HG02759 (cell line): ENCODE data around the gene WDPCP.
A peak's percentile ranks its signal among the peaks of the same experiment; 100 is the strongest.
"Not testable (repeated sequence)": the region's sequence is repeated elsewhere in the genome, so short reads cannot be mapped to it uniquely, and the experiment has no call there.

ENCODE experiments used
- ATAC-seq: cut with Tn5 transposase; IDR thresholded peaks from one replicate; pipeline ENCODE4 v1.9.1; 2021; ENCODE audit warnings: mild to moderate bottlenecking, moderate library complexity; ENCODE audit not compliant: unreplicated experiment

WDPCP gene

DNA sequence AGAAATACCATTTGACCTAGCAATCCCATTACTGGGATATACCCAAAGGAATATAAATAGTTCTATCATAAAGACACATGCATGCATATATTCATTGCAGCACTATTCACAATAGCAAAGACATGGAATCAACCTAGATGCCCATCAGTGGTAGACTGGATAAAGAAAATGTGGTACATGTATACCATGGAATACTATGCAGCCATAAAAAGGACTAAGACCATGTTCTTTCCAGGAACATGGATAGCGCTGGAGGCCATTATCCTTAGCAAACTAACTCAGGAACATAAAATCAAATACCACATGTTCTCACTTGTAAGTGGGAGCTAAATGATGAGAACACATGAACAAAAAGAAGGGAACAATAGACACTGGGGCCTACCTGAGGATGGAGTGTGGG, 119.0 kb downstream of the WDPCP start:
- ATAC-seq: not testable (repeated sequence)

DNA sequence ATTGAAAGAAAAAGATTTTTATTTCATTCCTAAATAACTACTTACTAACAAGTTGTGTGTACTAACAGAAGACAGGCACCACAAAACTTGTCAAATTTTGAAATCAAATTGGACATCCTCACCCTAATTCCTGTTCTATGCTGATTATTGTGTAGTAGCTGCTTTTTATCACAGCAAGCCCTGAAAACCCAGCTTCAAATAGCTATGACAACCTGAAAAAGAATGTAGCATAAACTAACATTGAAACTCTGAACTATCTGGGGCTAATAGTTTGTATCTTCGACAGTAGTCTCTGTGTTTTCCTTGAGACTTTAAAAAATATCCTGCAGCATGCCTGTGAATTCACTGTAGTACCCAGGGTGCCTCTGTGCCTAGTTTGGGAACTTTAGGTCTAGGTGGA, 122.6 kb downstream of the WDPCP start:
- no peak for ATAC-seq

DNA sequence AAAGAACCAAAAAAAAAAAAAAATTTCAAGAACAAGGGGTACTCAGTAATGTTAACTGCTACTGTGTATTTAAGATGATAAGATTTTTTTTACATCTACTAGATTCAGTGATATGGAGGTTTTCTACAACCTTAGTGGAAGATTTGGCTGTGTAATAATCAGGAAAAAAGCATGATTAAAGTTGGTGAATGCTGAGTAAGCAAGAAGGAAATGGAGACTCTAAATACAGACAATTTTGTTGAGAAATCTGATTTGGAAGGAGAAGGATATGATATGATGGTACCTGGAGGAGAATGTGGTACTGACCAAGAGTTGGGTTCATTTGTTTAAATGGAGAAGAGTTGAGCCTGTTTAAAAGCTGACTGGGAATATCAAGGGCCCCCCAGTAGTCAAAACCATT, 125.1 kb downstream of the WDPCP start:
- ATAC-seq: no peak

DNA sequence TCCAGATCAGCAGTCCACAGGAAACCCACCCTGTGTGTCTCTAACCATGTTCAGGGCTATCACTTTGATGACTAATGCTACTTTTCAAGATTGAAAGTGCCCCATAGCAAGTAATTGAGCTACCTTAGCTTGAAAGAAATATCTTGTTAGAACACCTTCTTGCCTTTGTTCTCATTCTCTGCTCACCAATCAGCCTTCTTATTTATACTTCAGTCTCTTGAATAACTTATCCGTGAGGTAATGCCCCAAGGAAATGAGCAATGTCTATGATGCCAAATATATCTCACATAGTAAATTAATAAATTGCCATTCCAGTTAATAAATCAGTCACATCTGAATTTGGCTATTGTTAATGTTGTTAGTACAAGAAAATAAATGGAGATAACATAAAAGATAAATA, 141.6 kb downstream of the WDPCP start:
- no peak for ATAC-seq

DNA sequence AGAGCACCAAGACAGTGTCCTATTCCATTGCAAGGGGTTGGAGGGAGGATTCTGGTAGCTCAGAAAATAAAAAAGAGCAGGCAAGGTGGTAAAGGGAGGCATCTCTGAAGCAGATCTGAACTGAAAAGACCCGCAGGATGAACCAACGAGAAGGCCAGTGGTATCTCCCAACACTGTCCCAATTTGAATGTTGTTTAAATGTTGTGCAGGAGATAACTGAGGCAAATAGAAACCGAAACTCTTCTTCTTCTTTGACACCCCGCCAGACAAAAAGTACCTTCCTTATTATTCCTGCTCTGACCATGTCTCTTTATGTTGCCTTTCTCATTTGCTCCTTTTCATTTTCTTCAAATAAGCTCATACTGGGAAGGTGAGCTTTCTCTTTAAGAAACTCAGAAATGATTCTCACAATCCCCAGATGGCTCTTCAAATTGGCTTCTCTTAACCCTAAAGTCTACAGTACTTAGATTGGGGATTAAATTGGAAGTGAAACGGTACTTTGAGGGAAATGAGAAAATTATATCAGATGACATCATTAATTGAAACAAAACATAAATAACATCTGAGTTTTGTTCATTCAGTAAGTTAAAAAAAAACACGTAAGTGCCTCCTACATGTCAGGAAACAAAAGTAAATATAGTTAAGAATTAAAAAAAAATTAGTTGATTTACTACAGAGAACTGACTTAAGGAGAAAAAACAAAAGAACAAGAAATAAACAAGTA, 143.6 kb downstream of the WDPCP start:
- ATAC-seq: no peak

DNA sequence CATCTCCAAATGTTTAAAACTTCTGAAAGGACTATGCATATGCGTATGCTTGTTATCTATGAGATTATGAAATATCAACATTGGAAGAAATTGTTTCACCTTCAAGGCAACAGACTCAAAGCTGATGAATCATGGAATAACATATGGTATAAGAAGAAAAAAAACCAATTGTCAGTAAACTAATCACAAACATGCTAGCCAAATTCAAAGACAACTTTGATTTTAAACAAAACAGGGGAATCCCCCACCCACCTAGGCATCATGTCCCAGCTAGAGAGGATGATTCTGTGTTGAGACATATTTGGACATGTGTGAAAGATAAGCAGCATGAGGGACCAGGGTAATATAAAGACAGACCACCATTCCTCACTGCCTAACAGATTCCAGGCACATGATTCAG, 147.7 kb downstream of the WDPCP start:
- no peak for ATAC-seq

DNA sequence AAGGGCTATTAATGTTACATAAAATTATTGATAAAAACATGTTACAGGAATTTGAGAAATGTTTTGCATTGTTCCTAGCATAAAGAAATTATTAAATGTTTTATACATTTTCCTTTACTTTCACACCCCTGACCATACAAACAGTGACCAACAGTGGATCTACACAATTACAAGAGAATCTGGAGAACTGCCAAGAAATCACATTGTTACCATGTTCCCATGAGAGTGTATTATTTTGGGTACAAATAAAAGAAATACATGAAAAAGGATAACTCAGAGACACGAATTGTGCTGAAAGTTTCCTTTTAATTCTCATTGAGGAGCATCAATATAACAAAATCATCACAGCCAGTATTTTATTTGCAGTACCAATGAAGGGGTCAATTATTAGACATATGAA, 150.1 kb downstream of the WDPCP start:
- no peak for ATAC-seq

DNA sequence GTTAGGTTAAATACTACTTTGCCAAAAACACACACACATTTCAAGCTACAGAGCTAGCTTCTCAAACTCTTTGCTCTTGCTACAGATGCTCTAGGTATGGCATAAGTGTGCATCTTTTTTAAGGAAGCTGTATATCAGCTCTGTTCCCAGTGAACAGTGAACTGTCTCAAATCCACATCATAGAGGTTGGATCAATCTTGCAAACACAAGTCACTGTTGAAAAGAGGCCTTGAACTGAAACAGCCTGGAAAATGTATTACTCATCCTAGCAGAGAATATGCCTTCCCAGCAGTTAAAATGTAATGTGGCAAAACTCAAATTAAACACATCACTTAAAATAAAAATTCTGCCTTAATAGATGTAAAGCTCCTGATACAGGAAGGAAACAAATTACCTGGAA, 151.8 kb downstream of the WDPCP start:
- no peak for ATAC-seq

DNA sequence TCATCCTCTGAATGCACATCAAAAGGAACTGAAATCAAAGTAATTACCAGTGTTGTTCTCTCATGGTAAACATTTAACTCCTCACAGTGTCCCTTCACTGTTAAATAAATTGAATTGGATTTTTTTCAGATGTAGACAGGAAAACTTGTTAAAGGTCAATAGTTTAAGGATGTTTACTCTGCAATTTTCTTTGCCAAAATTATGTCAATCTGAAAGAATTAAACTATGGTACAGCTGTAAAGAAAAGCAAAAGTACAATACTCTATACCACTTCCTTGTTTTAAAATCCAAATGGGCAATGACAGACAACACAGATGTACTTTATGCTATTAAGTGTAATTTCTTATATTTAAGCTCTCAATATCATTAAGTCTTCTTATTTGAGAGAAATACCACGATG, 153.2 kb downstream of the WDPCP start:
- no peak for ATAC-seq

DNA sequence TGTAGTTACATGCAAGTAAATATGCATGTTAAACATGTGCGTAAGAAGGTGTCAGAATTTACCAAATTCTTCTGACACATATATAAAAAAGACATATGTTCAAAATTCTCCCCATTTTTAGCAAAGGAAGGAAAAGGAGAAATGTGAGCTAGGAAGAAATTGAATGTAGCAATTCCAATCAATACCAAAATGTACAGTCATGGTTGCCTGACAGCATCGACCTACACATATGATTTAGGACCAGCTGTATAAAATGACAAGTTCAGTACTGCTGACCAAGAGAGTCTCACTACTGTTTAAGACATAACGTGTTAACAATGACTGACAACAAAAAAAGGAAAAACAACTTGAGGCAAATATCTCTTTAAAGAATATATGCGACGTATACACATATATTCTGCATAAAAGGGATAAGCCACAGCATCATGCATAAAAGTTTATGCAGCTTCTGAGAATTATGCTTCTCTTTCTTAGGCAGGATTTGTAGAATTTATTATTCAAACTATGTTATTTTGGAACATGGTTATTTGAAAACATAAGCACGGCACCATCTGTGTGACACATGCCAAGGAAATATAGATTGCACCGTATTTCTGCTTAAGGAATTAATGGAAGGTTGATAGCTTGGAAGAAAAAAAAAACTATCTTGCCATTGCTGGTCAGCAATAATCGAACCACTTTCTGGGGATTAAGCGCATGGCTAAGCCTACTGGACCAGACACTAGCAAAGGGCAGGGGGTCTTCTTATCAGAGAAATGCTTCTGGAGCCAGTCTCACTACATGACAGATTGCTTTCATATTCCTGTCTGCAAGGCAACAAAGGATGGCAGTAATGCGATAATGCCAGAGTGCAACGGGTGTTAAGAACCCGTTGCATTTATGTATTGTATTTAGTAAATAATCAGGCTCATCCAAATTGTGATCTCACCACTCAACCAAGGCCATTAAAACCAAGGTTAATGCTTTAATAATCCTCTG, 154.0 kb downstream of the WDPCP start:
- ATAC-seq: no peak

DNA sequence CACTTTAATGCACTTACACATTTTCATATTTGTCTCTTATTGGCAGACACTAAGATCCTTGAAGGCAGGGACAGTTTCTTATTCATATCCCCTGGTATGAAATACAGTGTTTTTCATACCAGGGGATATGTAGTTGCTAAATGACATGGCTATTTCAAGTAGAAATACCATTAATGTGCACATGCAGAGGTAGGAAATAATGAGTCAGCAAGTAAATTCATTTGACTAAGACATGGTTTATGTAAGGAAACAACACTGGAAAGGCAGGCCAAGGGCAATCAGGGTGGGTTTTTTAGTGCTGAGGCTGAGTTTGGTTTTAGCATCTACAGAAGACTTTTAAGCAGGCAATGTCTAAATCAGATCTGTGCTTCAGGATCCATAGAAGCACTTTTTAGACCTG, 155.9 kb downstream of the WDPCP start:
- no peak for ATAC-seq

DNA sequence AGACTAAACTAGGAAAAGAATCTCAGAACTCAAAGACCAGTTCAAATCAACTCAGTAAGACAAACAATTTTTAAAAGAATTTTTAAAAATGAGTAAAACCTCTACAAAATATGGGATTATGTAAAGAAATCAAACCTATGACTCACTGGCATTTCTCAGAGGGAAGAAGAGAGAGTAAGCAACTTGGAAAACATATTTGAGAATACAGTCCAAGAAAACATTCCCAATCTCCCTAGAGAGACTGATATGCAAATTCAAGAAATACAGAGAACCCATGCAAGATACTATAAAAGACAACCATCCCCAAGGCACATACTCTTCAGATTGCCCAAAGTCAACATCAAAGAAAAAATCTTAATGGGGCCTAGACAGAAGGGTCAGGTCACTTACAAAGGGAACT, 162.7 kb downstream of the WDPCP start:
- no peak for ATAC-seq

DNA sequence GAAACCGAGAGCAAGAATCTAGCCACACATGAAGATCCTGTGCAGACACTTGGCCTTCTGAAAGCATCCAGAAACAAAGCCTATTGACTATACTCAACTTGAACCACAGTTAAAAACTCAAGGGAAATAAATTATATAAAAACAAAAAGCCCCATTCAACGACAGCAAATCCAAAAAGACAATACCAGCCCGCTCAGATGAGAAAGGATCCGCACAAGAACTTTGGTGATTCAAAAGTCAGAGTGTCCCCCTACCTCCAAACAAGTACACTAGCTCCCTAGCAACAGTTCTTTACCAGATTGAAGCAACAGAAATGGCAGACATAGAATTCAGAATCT, 163.2 kb downstream of the WDPCP start:
- ATAC-seq: no peak

DNA sequence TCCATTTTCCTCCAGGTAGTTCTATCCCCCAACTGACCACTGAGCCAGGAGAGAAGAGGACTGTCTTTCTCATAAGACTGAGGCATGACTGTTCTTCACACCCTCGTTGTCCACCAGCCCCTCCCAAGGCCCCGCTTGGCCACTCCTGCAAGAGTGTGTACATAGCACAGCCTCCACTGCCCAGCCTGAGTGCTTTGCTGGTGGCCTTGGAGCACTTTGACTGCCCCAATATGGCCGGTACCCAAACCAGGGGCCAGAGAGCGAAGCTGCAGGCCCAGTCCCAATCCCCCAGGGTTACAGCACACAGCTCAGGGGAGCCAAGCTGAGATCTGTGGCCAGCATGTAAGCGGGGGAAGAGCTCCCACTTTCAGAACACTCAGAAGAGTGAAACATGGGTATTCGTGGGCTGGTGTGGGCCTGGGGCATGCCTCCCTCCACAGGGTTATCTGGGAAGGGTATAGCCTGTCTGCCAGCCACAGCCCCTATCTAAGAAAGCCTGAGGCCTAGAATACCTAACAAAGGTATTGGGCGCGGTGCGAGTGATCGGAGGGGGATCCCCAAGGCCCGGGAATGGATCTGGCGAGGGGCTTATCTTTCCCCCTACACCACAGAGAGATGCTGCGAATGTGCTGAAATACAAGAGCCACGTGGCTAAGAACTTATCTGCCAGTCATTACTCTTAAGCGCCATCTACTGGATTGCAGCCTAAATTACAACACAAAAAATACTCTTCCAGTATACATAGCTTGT, 163.8 kb downstream of the WDPCP start:
- ATAC-seq: peak; percentile 70

DNA sequence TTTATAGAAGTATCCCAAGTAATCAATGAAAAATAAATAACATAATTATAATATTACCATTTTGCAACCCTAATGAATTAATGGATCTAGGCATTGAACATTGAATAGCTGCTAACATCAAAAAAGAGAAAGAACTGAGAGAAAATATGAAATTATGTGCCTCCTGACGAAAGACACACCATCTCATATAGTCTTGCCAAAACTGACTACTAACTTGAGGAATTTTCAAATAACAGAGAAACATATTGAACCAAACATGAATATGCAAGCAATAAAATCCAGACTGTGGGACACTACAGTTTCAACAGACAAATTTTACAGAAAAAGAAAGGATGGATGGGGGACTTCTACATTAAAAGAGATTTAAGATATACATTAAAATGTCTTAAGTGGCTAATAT, 165.7 kb downstream of the WDPCP start:
- no peak for ATAC-seq

DNA sequence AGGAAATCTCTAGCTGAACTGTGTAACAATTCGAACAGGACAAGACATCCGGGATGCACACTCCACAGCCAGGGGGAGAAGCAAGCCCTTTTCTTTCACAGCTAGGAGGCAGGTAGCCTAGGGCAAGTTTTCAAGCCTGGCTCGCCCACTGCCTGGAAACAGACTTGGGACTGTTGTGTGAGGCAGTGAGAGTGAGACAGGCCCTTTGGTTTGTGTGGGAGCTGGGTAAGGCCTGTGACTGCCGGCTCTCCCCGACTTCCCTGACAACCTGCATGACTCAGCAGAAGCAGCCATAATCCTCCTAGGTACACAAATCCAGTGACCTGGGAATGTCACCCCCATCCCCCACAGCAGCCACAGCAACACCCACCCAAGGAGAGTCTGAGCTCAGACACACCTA, 179.7 kb downstream of the WDPCP start:
- no peak for ATAC-seq

DNA sequence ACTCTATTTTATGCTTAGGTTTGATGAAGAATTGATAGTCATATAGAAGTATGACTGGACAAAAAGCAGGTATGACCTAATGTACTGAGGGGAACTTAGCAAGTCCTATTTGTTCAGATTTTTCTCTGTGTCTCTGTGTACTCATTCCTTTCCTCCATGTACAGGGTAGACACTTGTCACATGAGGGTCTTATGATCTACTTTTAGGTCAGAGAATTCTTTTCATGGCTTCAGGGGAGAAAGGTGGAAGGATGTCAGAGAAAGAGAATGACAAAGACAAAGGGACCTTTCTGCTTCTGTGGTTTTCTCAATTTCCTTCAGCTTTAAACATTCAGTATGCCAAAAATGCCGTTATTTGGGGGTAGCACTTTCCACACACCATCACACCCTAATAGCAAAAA, 181.6 kb downstream of the WDPCP start:
- no peak for ATAC-seq

DNA sequence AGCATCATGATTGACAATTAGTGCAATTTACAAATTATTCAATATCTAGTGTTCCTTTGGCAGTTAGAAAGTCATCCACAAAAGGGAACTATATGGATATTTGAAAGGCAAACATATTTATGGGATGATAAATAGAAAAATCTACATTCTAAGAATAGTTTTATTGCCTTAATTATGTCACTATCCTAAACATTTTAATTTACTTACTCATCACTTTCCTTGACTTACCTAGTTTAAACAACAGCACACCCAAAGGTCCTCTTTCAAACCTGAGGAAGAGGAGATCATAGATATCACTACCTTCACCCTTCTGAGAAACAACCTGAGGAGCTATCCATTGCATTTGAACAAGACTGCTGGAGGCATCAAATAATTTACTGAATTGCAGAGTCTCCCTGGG, 184.5 kb downstream of the WDPCP start:
- no peak for ATAC-seq

DNA sequence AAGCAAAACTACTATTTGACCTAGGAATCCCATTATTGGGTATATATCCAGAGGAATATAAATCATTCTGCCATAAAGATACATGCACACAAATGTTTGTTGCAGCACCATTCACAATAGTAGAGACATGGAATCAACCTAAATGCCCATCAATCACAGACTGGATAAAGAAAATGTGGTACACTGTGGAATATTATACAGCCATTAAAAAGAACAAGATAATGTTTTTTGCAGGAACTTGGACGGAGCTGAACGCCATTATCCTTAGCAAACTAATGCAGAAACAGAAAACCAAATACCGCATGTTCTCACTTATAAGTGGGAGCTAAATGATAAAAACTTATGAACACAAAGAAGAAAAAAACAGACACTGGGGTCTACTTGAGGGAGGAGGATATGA, 185.4 kb downstream of the WDPCP start:
- not testable (repeated sequence) for ATAC-seq

DNA sequence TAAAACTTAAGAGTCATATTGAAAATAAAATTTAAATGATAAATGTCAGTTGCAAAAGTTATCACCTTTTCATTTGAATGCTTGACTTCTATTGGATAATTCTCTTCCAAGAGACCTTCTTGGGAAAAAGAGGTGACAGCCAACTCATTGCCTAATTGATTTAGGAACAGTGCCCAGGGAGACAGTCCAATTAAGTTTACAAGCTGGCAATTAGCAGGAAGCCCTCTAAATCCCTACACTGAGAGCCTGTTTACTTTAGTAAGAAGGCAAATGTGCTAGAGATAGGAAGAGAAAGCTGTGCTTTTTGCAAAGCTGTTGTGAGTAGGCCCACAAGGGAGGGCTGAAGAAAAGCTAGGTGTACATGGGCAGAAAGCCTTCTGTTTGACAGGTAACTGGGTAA, 189.1 kb downstream of the WDPCP start:
- ATAC-seq: no peak

DNA sequence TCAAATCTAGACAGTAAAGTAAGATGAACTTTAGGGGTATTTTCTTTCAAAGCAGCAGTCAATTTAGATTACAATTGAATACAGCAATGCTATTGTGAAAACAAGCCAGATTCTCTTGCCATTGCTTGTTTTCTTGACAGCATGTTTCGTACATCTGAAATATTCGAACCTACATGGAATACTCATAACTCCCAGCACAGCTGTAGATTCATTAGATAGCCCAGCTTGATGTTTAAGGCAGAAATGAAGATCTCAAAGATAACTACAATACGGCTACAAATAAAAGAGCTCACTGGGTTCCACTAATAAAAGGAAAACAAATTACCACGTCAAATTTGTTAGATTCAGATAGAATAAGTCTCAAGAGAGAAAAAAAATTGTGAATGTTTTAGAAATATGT, 208.8 kb downstream of the WDPCP start:
- ATAC-seq: no peak

DNA sequence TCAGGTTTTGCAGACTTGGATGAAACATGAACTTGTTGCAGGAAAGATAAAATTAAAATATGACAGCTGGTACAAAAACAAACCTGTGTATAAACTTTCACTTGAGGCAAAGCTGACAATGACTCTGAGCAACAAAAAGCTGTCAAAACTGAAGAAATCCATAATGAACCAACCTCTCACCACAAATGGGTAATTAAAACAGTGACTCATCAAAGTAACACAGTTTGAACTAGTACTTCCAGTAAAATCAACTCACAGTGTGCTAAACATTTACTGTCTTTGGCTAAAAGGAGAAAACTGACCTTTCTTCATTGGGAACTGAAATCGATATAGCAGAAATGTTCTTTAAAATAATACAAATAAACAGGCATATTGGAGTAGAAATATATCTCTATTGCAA, 209.7 kb downstream of the WDPCP start:
- no peak for ATAC-seq
